Ecto neural progenitor cell (in vitro differentiated cells): Measurements from ENCODE around the gene RAD51B.

Experiments used
- DNase-seq: peaks from one replicate; pipeline ENCODE4 v3.0.0-alpha.2; 2018; ENCODE audit warnings: low spot score

The RAD51B gene

GRCh38 chr14:68492381-68493151 is 673.0 kb downstream of the RAD51B start:
- no peak for DNase-seq

- DNase-seq, result no peak
Measured at GRCh38 chr14:68493152-68493911, 673.8 kb downstream of the RAD51B start.

- no peak for DNase-seq
Measured at GRCh38 chr14:68495101-68496039, 675.8 kb downstream of the RAD51B start.

- no peak for DNase-seq
Measured at GRCh38 chr14:68497011-68497410, 677.4 kb downstream of the RAD51B start.

- no peak for DNase-seq
Measured at GRCh38 chr14:68499451-68499850, 679.9 kb downstream of the RAD51B start.

- DNase-seq, result no peak
Measured at GRCh38 chr14:68501171-68501570, 681.6 kb downstream of the RAD51B start.

- DNase-seq, result no peak
Measured at GRCh38 chr14:68501614-68502052, 682.1 kb downstream of the RAD51B start.

GRCh38 chr14:68502230-68502629 is 682.7 kb downstream of the RAD51B start:
- no peak for DNase-seq

- DNase-seq, result no peak
Measured at GRCh38 chr14:68503186-68503825, 683.7 kb downstream of the RAD51B start.

- DNase-seq, result no peak
Measured at GRCh38 chr14:68504861-68505260, 685.3 kb downstream of the RAD51B start.

GRCh38 chr14:68506021-68506644 is 686.6 kb downstream of the RAD51B start:
- DNase-seq, result no peak

GRCh38 chr14:68506645-68507419 is 687.3 kb downstream of the RAD51B start:
- no peak for DNase-seq

- DNase-seq, result no peak
Measured at GRCh38 chr14:68507544-68508081, 688.0 kb downstream of the RAD51B start.

- DNase-seq, result peak; percentile 21
Measured at GRCh38 chr14:68508581-68508980, 689.0 kb downstream of the RAD51B start.

GRCh38 chr14:68509188-68509983 is 689.8 kb downstream of the RAD51B start:
- peak; percentile 30 for DNase-seq

- peak; percentile 49 for DNase-seq
Measured at GRCh38 chr14:68510201-68511128, 690.9 kb downstream of the RAD51B start.

- peak; percentile 34 for DNase-seq
Measured at GRCh38 chr14:68511129-68512047, 691.8 kb downstream of the RAD51B start.
